ENCODE data around the gene NOXO1. TPM values are rescaled to one million over a fixed set of nuclear protein-coding genes. Genes with fewer than 3 reads are reported as not detected.

NOXO1 gene
- polyA plus RNA-seq, 1 donor (not counting 4 experiments of a cell fraction or from before 2014, with no cell fraction given): 0.38 TPM

DNA sequence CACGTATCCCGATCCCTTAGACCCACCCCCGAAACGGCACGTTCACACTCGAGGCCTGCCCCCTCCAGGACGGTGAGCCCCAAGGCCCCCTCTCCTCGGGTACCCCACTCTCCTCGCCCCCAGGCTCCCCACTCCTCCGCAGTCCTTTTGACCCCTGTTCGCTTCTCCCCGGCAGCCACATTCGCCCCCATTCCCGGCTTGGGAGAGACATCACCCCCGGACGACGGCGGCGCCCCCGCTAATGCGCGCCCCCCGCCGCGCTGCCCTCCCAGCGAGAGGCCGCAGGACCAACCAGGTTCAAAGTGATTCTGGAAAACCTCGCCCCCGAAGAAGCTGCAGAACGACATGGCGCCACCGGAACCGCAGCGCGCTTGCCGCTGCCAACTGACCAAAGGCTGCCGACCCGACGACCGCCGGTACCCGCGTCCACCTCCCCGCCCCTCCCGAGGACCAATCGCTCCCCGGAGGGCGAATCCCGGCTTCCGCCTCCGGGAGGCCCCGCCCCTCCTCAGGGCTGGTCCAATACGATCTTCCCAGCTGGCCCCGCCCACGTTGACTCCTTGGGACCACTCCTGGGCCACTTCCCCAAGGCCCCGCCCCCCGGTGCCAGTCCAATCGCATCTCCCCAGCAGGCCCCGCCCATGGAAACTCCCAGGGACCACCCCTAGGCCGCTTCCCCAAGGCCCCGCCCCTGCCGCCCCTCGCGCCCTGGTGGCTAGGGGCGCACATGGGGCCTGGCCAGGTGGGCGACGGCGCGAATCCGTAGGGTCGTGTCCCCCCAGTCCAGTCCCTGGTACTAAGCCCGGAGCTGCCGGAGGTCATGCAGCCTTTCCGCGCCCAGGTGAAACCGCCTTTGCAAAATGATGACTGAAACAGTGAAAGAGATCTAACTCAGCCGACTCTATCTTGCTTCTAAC lies 38.2 kb downstream of the NOXO1 start, which contains the start of gene MSRB1:
Gene MSRB1, minus strand, starts transcription at position 390 of the 917 bp plus-strand sequence. Its CDS starts 43 bp downstream, at position 347.
- H3K9ac ChIP-seq (ENCODE audit: control insufficient read depth, extremely low read depth, insufficient read depth, low read length): peak within 1 kb of the TSS; percentile 69

DNA sequence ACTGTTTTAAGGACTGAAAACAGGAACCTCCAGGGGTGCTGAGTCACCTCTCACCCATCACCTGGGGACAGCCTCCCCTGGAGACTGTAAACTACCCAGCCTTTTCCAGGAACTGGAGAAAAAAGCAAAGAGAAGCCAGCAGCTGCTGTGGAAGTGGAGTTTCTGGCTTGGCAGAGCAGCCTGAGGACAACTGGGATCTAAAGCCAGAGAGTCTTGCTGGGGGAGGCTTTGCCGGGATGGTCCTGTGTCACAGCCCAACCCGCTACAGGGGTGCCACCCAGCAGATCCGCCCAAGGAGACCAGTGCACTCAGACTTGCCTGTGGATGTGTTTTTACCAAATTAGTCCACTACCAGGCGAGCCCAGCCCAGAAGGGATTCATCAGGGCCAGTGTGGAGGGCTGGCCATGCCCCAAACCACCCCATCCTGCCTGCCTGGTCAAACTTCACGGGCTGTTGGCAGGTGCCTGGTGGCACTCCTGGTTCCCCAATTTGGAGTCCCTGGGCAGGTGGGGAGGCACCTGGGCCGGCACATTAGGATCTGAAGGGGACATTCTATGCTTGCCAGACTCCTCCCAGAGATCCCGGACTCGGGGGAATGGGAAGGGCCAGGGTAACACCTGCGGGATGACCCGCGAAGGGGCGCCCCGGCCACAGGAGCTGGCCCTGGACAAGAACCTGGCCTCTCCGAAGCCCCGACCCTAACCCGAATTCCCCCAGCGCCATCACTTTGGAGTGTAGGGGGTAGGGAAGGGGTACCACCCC lies 39.0 kb downstream of the NOXO1 start:
- no peaks in the 10 kb centered on the region for H4K20me1 ChIP-seq (ENCODE audit: control insufficient read depth, extremely low read depth, insufficient read depth, low read length)
- peaks cover 0 to 4% of the 10 kb centered on the region in 2 experiments for H3K36me3 ChIP-seq (ENCODE audit: control insufficient read depth in 2 of 2, extremely low read depth in 1 of 2, insufficient read depth in 2 of 2, low read length in 2 of 2)
- no peaks in the 10 kb centered on the region for H3K79me2 ChIP-seq (ENCODE audit: control insufficient read depth, insufficient read depth, low read length)
- no peaks in the 10 kb centered on the region for H3K27me3 ChIP-seq (ENCODE audit: control insufficient read depth, extremely low read depth, insufficient read depth, low read length)
- H3K27ac ChIP-seq (ENCODE audit: control insufficient read depth, insufficient read depth, low read length): peak overlapping the region; percentile 14
- peak overlapping the region; percentile 83 for H2AFZ ChIP-seq (ENCODE audit: control insufficient read depth, low read length)
- no peak for FAIRE-seq
- peak overlapping the region; percentile 69 for H3K9ac ChIP-seq (ENCODE audit: control insufficient read depth, extremely low read depth, insufficient read depth, low read length)
- peak overlapping the region; percentile 88 for H3K4me2 ChIP-seq (ENCODE audit: control insufficient read depth, extremely low read depth, insufficient read depth, low read depth, low read length)
- dilution Hi-C loops (cut with MboI; ENCODE audit: extremely low pct_ligation_motif_present, low sequenced_read_pairs): no loop called here
- peaks cover 20% of the 10 kb centered on the region for H3K4me1 ChIP-seq (ENCODE audit: control insufficient read depth, extremely low read depth, insufficient read depth, low read length)
- H3K9me3 ChIP-seq (ENCODE audit: control insufficient read depth, low read depth, low read length): no peaks in the 10 kb centered on the region
- DNase-seq (ENCODE audit: low read depth, low spot score): no peak
- H3K4me3 ChIP-seq (ENCODE audit: control insufficient read depth in 2 of 3, extremely low read depth in 1 of 3, insufficient read depth in 2 of 3, low read depth in 1 of 3, low read length in 3 of 3): peak overlapping the region; percentile 72 to 93 (median 80)
- no peak for TF ChIP-seq EZH2 (IDR thresholded peaks at IDR 0.05; ENCODE audit: low read length)
- TF ChIP-seq, protein P1, sequence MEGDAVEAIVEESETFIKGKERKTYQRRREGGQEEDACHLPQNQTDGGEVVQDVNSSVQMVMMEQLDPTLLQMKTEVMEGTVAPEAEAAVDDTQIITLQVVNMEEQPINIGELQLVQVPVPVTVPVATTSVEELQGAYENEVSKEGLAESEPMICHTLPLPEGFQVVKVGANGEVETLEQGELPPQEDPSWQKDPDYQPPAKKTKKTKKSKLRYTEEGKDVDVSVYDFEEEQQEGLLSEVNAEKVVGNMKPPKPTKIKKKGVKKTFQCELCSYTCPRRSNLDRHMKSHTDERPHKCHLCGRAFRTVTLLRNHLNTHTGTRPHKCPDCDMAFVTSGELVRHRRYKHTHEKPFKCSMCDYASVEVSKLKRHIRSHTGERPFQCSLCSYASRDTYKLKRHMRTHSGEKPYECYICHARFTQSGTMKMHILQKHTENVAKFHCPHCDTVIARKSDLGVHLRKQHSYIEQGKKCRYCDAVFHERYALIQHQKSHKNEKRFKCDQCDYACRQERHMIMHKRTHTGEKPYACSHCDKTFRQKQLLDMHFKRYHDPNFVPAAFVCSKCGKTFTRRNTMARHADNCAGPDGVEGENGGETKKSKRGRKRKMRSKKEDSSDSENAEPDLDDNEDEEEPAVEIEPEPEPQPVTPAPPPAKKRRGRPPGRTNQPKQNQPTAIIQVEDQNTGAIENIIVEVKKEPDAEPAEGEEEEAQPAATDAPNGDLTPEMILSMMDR (optimal IDR thresholded peaks at IDR 0.05 in 1 of 3, IDR thresholded peaks at IDR 0.05 in 1 of 3, conservative IDR thresholded peaks at IDR 0.05 in 1 of 3; ENCODE audit: extremely low read depth in 1 of 3, insufficient read depth in 2 of 3, low read length in 3 of 3): no peak
- H3K9me1 ChIP-seq (ENCODE audit: control insufficient read depth, extremely low read depth, insufficient read depth, low read length): no peaks in the 10 kb centered on the region

More for the DNA sequence above, 38.2 kb downstream of the NOXO1 start, which contains the start of gene MSRB1:
- no peaks in the 10 kb centered on the region for H3K9me1 ChIP-seq (ENCODE audit: control insufficient read depth, extremely low read depth, insufficient read depth, low read length)
- no peak for DNase-seq (ENCODE audit: low read depth, low spot score)
- FAIRE-seq: peak; percentile 26
- H3K4me2 ChIP-seq (ENCODE audit: control insufficient read depth, extremely low read depth, insufficient read depth, low read depth, low read length): peak within 1 kb of the TSS; percentile 88
- peak within 1 kb of the TSS; percentile 72 to 93 (median 80) for H3K4me3 ChIP-seq (ENCODE audit: control insufficient read depth in 2 of 3, extremely low read depth in 1 of 3, insufficient read depth in 2 of 3, low read depth in 1 of 3, low read length in 3 of 3)
- H2AFZ ChIP-seq (ENCODE audit: control insufficient read depth, low read length): peak within 1 kb of the TSS; percentile 85
- TF ChIP-seq, protein P1 (optimal IDR thresholded peaks at IDR 0.05 in 1 of 3, IDR thresholded peaks at IDR 0.05 in 1 of 3, conservative IDR thresholded peaks at IDR 0.05 in 1 of 3; ENCODE audit: extremely low read depth in 1 of 3, insufficient read depth in 2 of 3, low read length in 3 of 3): no peak
- no peak for TF ChIP-seq EZH2 (IDR thresholded peaks at IDR 0.05; ENCODE audit: low read length)
- no peaks in the 10 kb centered on the region for H3K79me2 ChIP-seq (ENCODE audit: control insufficient read depth, insufficient read depth, low read length)
- peak within 1 kb of the TSS; percentile 63 for H3K27ac ChIP-seq (ENCODE audit: control insufficient read depth, insufficient read depth, low read length)
- peaks cover 20% of the 10 kb centered on the region for H3K4me1 ChIP-seq (ENCODE audit: control insufficient read depth, extremely low read depth, insufficient read depth, low read length)
- dilution Hi-C loops (cut with MboI; ENCODE audit: extremely low pct_ligation_motif_present, low sequenced_read_pairs): no loop called here
- H3K27me3 ChIP-seq (ENCODE audit: control insufficient read depth, extremely low read depth, insufficient read depth, low read length): no peaks in the 10 kb centered on the region
- no peaks in the 10 kb centered on the region for H4K20me1 ChIP-seq (ENCODE audit: control insufficient read depth, extremely low read depth, insufficient read depth, low read length)
- H3K9me3 ChIP-seq (ENCODE audit: control insufficient read depth, low read depth, low read length): no peaks in the 10 kb centered on the region
- H3K36me3 ChIP-seq (ENCODE audit: control insufficient read depth in 2 of 2, extremely low read depth in 1 of 2, insufficient read depth in 2 of 2, low read length in 2 of 2): peaks cover 0 to 4% of the 10 kb centered on the region in 2 experiments

All from keratinocyte (primary cell).